Common myeloid progenitor, CD34-positive (primary cell): ENCODE results near the gene SPINK8.

Experiments used
- CTCF ChIA-PET: fragments of 350-600 bp; sonication (Branson Sonifier 250); formaldehyde crosslinking; loops from one replicate; lab custom pipeline; 2021; ENCODE audit warnings: antibody characterized with exemption; lab: Charles Lee
- POLR2A ChIA-PET: fragments of 350-600 bp; sonication (Branson Sonifier 250); formaldehyde crosslinking; loops from one replicate; lab custom pipeline; 2021; ENCODE audit warnings: antibody characterized with exemption; lab: Charles Lee
- DNase-seq, 3 donors: peaks; one replicate each; pipeline versions ENCODE4 v3.0.0 to v3.0.0-alpha.2; 2013
- H3K27ac ChIP-seq, 2 experiments: 1 replicate in 1 of 2; 2 replicates in 1 of 2; pipeline ENCODE4 v1.7.0; 2013; ENCODE audit warnings: inconsistent platforms in 2 of 2, low read length in 2 of 2, mild to moderate bottlenecking in 2 of 2, low read depth in 1 of 2, moderate library complexity in 1 of 2; ENCODE audit not compliant: severe bottlenecking in 2 of 2, insufficient read depth in 1 of 2, poor library complexity in 1 of 2
- H3K27me3 ChIP-seq, 5 experiments: replicated peaks in 2 of 5; 1 replicate in 3 of 5; 2 replicates in 2 of 5; pipeline versions ENCODE4 v1.6.1 to v1.7.0; 2013; ENCODE audit warnings: low read length in 4 of 5, mild to moderate bottlenecking in 2 of 5, moderate library complexity in 2 of 5, inconsistent platforms in 1 of 5; ENCODE audit not compliant: insufficient read depth in 5 of 5, control insufficient read depth in 4 of 5
- H3K36me3 ChIP-seq, 4 experiments: 1 replicate in 2 of 4; 2 replicates in 2 of 4; pipeline versions ENCODE4 v1.6.1 to v1.7.0; 2013; ENCODE audit warnings: low read length in 3 of 4, control low read depth in 1 of 4, mild to moderate bottlenecking in 1 of 4; ENCODE audit not compliant: control insufficient read depth in 4 of 4, insufficient read depth in 4 of 4
- H3K4me1 ChIP-seq, 4 experiments: 1 replicate in 3 of 4; 2 replicates in 1 of 4; pipeline versions ENCODE4 v1.6.1 to v1.7.1; 2013; ENCODE audit warnings: low read length in 3 of 4, mild to moderate bottlenecking in 3 of 4, control low read depth in 1 of 4, inconsistent platforms in 1 of 4, moderate library complexity in 1 of 4; ENCODE audit not compliant: control insufficient read depth in 4 of 4, insufficient read depth in 4 of 4; ENCODE audit errors: control extremely low read depth in 1 of 4
- H3K4me3 ChIP-seq, 7 experiments: 1 replicate in 4 of 7; 2 replicates in 3 of 7; pipeline versions ENCODE4 v1.5.1 to v1.7.0; 2013; ENCODE audit warnings: mild to moderate bottlenecking in 7 of 7, low read length in 6 of 7, moderate library complexity in 6 of 7, inconsistent platforms in 2 of 7, low read depth in 2 of 7, control low read depth in 1 of 7; ENCODE audit not compliant: insufficient read depth in 4 of 7, control insufficient read depth in 1 of 7; ENCODE audit errors: extremely low read depth in 1 of 7
- H3K9me3 ChIP-seq, 5 experiments: 1 replicate in 4 of 5; 2 replicates in 1 of 5; pipeline versions ENCODE4 v1.6.1 to v1.7.1; 2013; ENCODE audit warnings: low read length in 4 of 5, mild to moderate bottlenecking in 2 of 5, inconsistent platforms in 1 of 5, low read depth in 1 of 5, moderate library complexity in 1 of 5; ENCODE audit not compliant: control insufficient read depth in 4 of 5, insufficient read depth in 2 of 5; ENCODE audit errors: control extremely low read depth in 1 of 5
- WGBS: methylation state at CpG from one replicate; pipeline ENCODE4 v1.1.5; 2013; ENCODE audit not compliant: insufficient coverage; 5-methylcytosine and 5-hydroxymethylcytosine counted together

SPINK8 gene

GRCh38 chr3:48285132-48285531 lies 48.3 kb downstream of the SPINK8 start:
- ChIA-PET POLR2A (no interaction called here), CTCF (interaction anchor here (0.7 to 1.3 kb wide), 3 partner anchors 10 to 151 kb away, joined by 3 read pairs; no protein-coding TSS in a partner anchor)
- H3K27me3 ChIP-seq, result no peaks in the 10 kb centered on the region
- H3K27ac ChIP-seq, result no peak overlapping the region
- DNase-seq, result no peak
- H3K36me3 ChIP-seq, result peaks cover 0 to 4% (median 2%) of the 10 kb centered on the region in 4 experiments
- H3K9me3 ChIP-seq, result no peaks in the 10 kb centered on the region
- 100% methylated on average over 1 of the region's 1 CpG for WGBS
- no peak overlapping the region for H3K4me3 ChIP-seq
- peaks cover 0 to 3% (median 0%) of the 10 kb centered on the region in 4 experiments for H3K4me1 ChIP-seq

- Histone ChIP-seq H3K27ac (no peak overlapping the region), H3K4me1 (no peaks in the 10 kb centered on the region), H3K36me3 (no peaks in the 10 kb centered on the region), H3K4me3 (no peak overlapping the region), H3K9me3 (no peaks in the 10 kb centered on the region), H3K27me3 (no peaks in the 10 kb centered on the region)
- DNase-seq, result no peak
- CTCF ChIA-PET, result interaction anchor here (0.8 to 4.9 kb wide), 4 partner anchors 10 to 155 kb away, joined by 3 to 19 read pairs (median 10); no protein-coding TSS in a partner anchor
- POLR2A ChIA-PET, result no interaction called here
- 100% methylated on average over 2 of the region's 4 CpGs for WGBS
Measured at GRCh38 chr3:48280881-48281280, 52.6 kb downstream of the SPINK8 start.

- Histone ChIP-seq H3K4me3 (no peak overlapping the region), H3K9me3 (no peaks in the 10 kb centered on the region), H3K27me3 (no peaks in the 10 kb centered on the region), H3K36me3 (no peaks in the 10 kb centered on the region), H3K4me1 (no peaks in the 10 kb centered on the region), H3K27ac (no peak overlapping the region)
- ChIA-PET POLR2A (interaction anchor here (0.6 kb wide), 1 partner anchor 120 kb away, joined by 4 read pairs; no protein-coding TSS in a partner anchor), CTCF (interaction anchor here (0.6 to 4.9 kb wide), 12 partner anchors 10 to 228 kb away, joined by 3 to 22 read pairs (median 4); partner anchors contain the start of genes CCDC51, TMA7 and ZNF589)
- no peak for DNase-seq
- 79% methylated on average over 3 of the region's 4 CpGs for WGBS
Measured at GRCh38 chr3:48278884-48279559, 54.4 kb downstream of the SPINK8 start.

GRCh38 chr3:48276911-48277641 lies 56.4 kb downstream of the SPINK8 start:
- ChIA-PET POLR2A (no interaction called here), CTCF (interaction anchor here (0.6 to 2.9 kb wide), 11 partner anchors 9 to 272 kb away, joined by 3 to 22 read pairs (median 4); partner anchors contain the start of genes CCDC51 and TMA7)
- Histone ChIP-seq H3K36me3 (no peaks in the 10 kb centered on the region), H3K27ac (no peak overlapping the region), H3K27me3 (no peaks in the 10 kb centered on the region), H3K4me3 (no peak overlapping the region), H3K4me1 (no peaks in the 10 kb centered on the region), H3K9me3 (no peaks in the 10 kb centered on the region)
- 100% methylated on average over 5 of the region's 7 CpGs for WGBS
- no peak for DNase-seq

GRCh38 chr3:48275287-48276027 lies 58.0 kb downstream of the SPINK8 start:
- CTCF ChIA-PET, result interaction anchor here (0.9 to 8.5 kb wide), 10 partner anchors 10 to 278 kb away, joined by 3 to 164 read pairs (median 4); partner anchors contain the start of genes CCDC51, PLXNB1 and TMA7
- POLR2A ChIA-PET, result interaction anchor here (1.4 kb wide), 1 partner anchor 160 kb away, joined by 3 read pairs; no protein-coding TSS in a partner anchor
- Histone ChIP-seq H3K36me3 (peaks cover 0 to 4% (median 0%) of the 10 kb centered on the region in 4 experiments), H3K27me3 (no peaks in the 10 kb centered on the region), H3K9me3 (no peaks in the 10 kb centered on the region), H3K27ac (no peak overlapping the region), H3K4me3 (no peak overlapping the region), H3K4me1 (no peaks in the 10 kb centered on the region)
- no peak for DNase-seq
- 100% methylated on average over 3 of the region's 8 CpGs for WGBS

- Histone ChIP-seq H3K27me3 (no peaks in the 10 kb centered on the region), H3K9me3 (no peaks in the 10 kb centered on the region), H3K4me1 (no peaks in the 10 kb centered on the region), H3K27ac (no peak overlapping the region), H3K4me3 (no peak overlapping the region), H3K36me3 (peaks cover 0 to 12% (median 4%) of the 10 kb centered on the region in 4 experiments)
- ChIA-PET CTCF (interaction anchor here (1.0 to 8.5 kb wide), 7 partner anchors 9 to 399 kb away, joined by 3 to 164 read pairs (median 7); partner anchors contain the start of genes CCDC51, PLXNB1 and TMA7), POLR2A (no interaction called here)
- 94% methylated on average over 8 of the region's 10 CpGs for WGBS
- no peak for DNase-seq
Measured at GRCh38 chr3:48274452-48274851, 59.0 kb downstream of the SPINK8 start.
